Measurements from ENCODE around the gene DCTPP1. TPM values are rescaled to one million over a fixed set of nuclear protein-coding genes. Genes with fewer than 3 reads are reported as not detected.
A peak's percentile ranks its signal among the peaks of the same experiment; 100 is the strongest.

DCTPP1 gene
- total and polyA plus RNA-seq, 2 of the 4 experiments (the other 2 are of a cell fraction), result 24.9 to 45.5 TPM

GRCh38 chr16:30429678-30430427, at the start of gene DCTPP1 (continued):
- TF ChIP-seq, protein P1, sequence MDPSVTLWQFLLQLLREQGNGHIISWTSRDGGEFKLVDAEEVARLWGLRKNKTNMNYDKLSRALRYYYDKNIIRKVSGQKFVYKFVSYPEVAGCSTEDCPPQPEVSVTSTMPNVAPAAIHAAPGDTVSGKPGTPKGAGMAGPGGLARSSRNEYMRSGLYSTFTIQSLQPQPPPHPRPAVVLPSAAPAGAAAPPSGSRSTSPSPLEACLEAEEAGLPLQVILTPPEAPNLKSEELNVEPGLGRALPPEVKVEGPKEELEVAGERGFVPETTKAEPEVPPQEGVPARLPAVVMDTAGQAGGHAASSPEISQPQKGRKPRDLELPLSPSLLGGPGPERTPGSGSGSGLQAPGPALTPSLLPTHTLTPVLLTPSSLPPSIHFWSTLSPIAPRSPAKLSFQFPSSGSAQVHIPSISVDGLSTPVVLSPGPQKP (IDR thresholded peaks at IDR 0.05; ENCODE audit: borderline replicate concordance, low read depth, low read length), result no peak
- TF ChIP-seq MAFK (IDR thresholded peaks at IDR 0.05; ENCODE audit: low read depth, low read length) (no peak), RAD21 (IDR thresholded peaks at IDR 0.05; ENCODE audit: low read length) (peak; percentile 68), MXI1 (IDR thresholded peaks at IDR 0.05; ENCODE audit: borderline replicate concordance, low read depth, low read length) (peak; percentile 86), POLR2A (IDR thresholded peaks at IDR 0.05; ENCODE audit: low read depth, low read length) (no peak)
